Body of pancreas (tissue), 4 donors: ENCODE results near the gene HIF3A. TPM values are rescaled to one million over a fixed set of nuclear protein-coding genes. Genes with fewer than 3 reads are reported as not detected.
"Not testable (repeated sequence)": the region's sequence is repeated elsewhere in the genome, so short reads cannot be mapped to it uniquely, and the experiment has no call there.

Source experiments
- ATAC-seq: fragments of 150-250 bp; one replicate; pipeline ENCODE4 v1.9.1; 2016
- DNase-seq, 4 donors: peaks; one replicate each; pipeline ENCODE4 v3.0.0-alpha.2; 2019
- H3K27ac ChIP-seq, 4 donors: fragments of 200-600 bp; sonication (generic); 1 replicate in 3 of 4; 2 replicates in 1 of 4; pipeline versions ENCODE4 v1.5.1 to v1.6.1; 2016 to 2019; ENCODE audit warnings: mild to moderate bottlenecking in 1 of 4, mixed read lengths in 1 of 4, moderate library complexity in 1 of 4
- H3K27me3 ChIP-seq, 2 donors: fragments of 200-600 bp; sonication (generic); one replicate each; pipeline ENCODE4 v1.6.0; 2016; ENCODE audit warnings: mild to moderate bottlenecking in 1 of 2
- H3K36me3 ChIP-seq, 2 donors: fragments of 200-600 bp; sonication (generic); replicated peaks in 1 of 2; 2 replicates each; pipeline ENCODE4 v1.5.1; 2016; ENCODE audit warnings: low read depth in 2 of 2; ENCODE audit not compliant: insufficient read depth in 1 of 2
- H3K4me1 ChIP-seq: fragments of 200-600 bp; sonication (generic); one replicate; pipeline ENCODE4 v1.6.0; 2016
- H3K4me3 ChIP-seq, 2 donors: fragments of 200-600 bp; sonication (generic); 1 replicate in 1 of 2; 2 replicates in 1 of 2; pipeline ENCODE4 v1.5.1; 2016 to 2019
- H3K9me3 ChIP-seq, 3 donors: fragments of 200-600 bp; sonication (generic); 1 replicate in 2 of 3; 2 replicates in 1 of 3; pipeline ENCODE4 v1.5.1; 2016
- CTCF ChIP-seq, 7 experiments: fragments of 450-650 bp in 4 of 7; fragments of 200-600 bp in 3 of 7; sonication (generic) in 3 of 7; IDR thresholded peaks; one replicate each; pipeline ENCODE4 v1.5.1; 2016 to 2019; ENCODE audit warnings: antibody characterized with exemption in 7 of 7
- POLR2A ChIP-seq, 3 donors: fragments of 450-650 bp; IDR thresholded peaks; one replicate each; pipeline ENCODE4 v1.6.1; 2016; ENCODE audit warnings: antibody characterized with exemption in 3 of 3, mild to moderate bottlenecking in 2 of 3
- WGBS, 2 donors: methylation state at CpG; one replicate each; pipeline ENCODE4 v1.1.5; 2017; 5-methylcytosine and 5-hydroxymethylcytosine counted together
- intact Hi-C: fragments of 100-400 bp; cut with DNase I; formaldehyde crosslinking; loops from one replicate; pipeline ENCODE4 v1.15.1; 2023
- total RNA-seq, 2 donors: library from RNA; depleted of rRNA; stranded (reverse); fragments of >200 nt; gene quantifications; one replicate each; pipeline ENCODE4 v1.1.0, GENCODE V29; 2016

HIF3A gene
- total RNA-seq, 2 donors from 2014 or later: 24.4 to 63.3 TPM

DNA sequence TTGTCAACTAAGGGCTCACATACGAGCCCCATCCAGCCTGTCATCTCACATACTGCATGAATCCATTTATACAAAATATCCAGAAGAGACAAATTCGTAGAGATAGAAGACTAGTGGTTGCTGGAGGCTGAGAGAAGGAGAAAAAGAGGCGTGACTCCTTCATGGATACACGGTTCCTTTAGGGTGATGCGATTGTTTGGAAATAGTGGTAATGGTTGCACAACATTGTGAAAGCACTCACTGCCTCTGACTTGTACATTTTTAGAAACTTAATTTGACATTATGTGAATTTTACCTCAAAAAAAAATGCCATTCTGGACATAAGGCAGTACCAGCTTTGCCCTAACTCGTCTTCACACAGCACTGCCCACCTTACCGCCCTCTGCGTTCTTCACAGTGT, 40.0 kb upstream of the HIF3A start:
- TF ChIP-seq POLR2A (IDR thresholded peaks at IDR 0.05) (no peak), CTCF (IDR thresholded peaks at IDR 0.05) (no peak)
- H3K36me3 ChIP-seq: no peaks in the 10 kb centered on the region
- H3K4me3 ChIP-seq: no peak overlapping the region
- WGBS, 2 donors: 57 to 59% methylated on average over 8 of the region's 8 CpGs
- intact Hi-C loops: no loop called here
- no peak overlapping the region for H3K27ac ChIP-seq
- DNase-seq (no peak), ATAC-seq (no peak)
- H3K4me1 ChIP-seq: no peaks in the 10 kb centered on the region
- peaks cover 0 to 9% of the 10 kb centered on the region in 2 donors for H3K27me3 ChIP-seq
- H3K9me3 ChIP-seq: no peaks in the 10 kb centered on the region

DNA sequence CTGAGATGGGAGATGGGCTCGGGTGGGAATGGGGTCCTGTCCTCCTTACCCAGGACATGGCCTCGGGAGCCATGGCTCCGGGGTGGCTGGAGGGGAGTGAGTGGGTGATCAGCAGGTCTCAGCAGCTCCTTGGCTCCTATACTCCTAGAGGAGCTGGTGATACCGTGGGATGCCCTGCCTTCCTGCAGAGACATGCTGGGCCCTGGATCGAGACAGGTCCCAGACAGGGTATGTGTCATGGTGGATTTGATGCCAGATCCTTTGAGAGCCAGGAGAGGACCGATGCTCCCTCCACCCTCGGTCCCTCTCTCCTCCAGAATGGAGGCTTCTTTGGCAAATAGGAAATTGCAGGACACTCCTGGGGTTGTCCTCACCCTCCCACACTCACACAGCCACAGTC, 35.3 kb upstream of the HIF3A start:
- H3K27me3 ChIP-seq, H3K4me1 ChIP-seq: not testable (repeated sequence)
- 51 to 65% methylated on average over 4 to 7 of the region's 7 CpGs for WGBS, 2 donors

GRCh38 chr19:46262684-46263296, 34.1 kb upstream of the HIF3A start:
- H3K4me1 ChIP-seq, DNase-seq, H3K27me3 ChIP-seq, H3K36me3 ChIP-seq, H3K4me3 ChIP-seq, ATAC-seq, H3K27ac ChIP-seq, H3K9me3 ChIP-seq: not testable (repeated sequence)
- 27 to 28% methylated on average over 10 to 11 of the region's 11 CpGs for WGBS, 2 donors
- intact Hi-C loops: loop anchor here (5.0 to 10.0 kb wide), 2 partner anchors 178 to 235 kb away; no protein-coding TSS in a partner anchor

More for the DNA sequence above, 35.3 kb upstream of the HIF3A start:
- H3K4me3 ChIP-seq, H3K9me3 ChIP-seq, DNase-seq, H3K36me3 ChIP-seq, ATAC-seq, H3K27ac ChIP-seq: not testable (repeated sequence)
- intact Hi-C loops: loop anchor here (5.0 to 10.0 kb wide), 2 partner anchors 177 to 234 kb away; no protein-coding TSS in a partner anchor

GRCh38 chr19:46264801-46265200, 32.0 kb upstream of the HIF3A start:
- H3K27ac ChIP-seq, H3K4me3 ChIP-seq, H3K27me3 ChIP-seq, H3K4me1 ChIP-seq, H3K9me3 ChIP-seq, ATAC-seq, DNase-seq, H3K36me3 ChIP-seq: not testable (repeated sequence)
- WGBS, 2 donors: 38 to 47% methylated on average over 4 to 5 of the region's 5 CpGs
- intact Hi-C loops: loop anchor here (5.0 to 10.0 kb wide), 2 partner anchors 180 to 238 kb away; no protein-coding TSS in a partner anchor

- no peaks in the 10 kb centered on the region for H3K9me3 ChIP-seq
- no peak overlapping the region for H3K4me3 ChIP-seq
- TF ChIP-seq POLR2A (IDR thresholded peaks at IDR 0.05) (no peak), CTCF (IDR thresholded peaks at IDR 0.05) (peak; percentile 63 to 96 (median 94))
- no peaks in the 10 kb centered on the region for H3K36me3 ChIP-seq
- ATAC-seq (peak; percentile 89), DNase-seq (peak; percentile 73 to 80 (median 75))
- peaks cover 0 to 9% of the 10 kb centered on the region in 2 donors for H3K27me3 ChIP-seq
- H3K4me1 ChIP-seq: no peaks in the 10 kb centered on the region
- intact Hi-C loops: loop anchor here (10.0 kb wide), 1 partner anchor 181 kb away; no protein-coding TSS in a partner anchor
- WGBS, 2 donors: 13 to 14% methylated on average over 10 of the region's 10 CpGs
- H3K27ac ChIP-seq: no peak overlapping the region
Measured at GRCh38 chr19:46265217-46265828, 31.5 kb upstream of the HIF3A start.

DNA sequence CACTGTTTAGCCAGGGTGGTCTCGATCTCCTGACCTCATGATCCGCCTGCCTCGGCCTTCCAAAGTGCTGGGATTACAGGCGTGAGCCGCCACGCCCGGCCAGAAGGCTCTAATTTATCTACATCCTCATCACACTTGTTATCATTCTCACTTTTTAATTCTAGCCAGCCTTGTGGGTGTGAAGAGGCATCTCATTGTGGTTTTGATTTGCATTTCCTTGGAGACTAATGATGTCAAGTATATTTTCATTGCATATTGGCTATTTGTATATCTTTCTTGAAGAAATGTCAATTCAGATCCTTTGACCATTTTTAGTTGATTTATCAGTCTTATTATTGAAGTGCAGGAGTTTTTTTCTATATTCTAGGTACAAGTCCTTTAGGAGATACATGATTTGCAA, 27.7 kb upstream of the HIF3A start:
- H3K4me3 ChIP-seq: no peak overlapping the region
- H3K36me3 ChIP-seq: no peaks in the 10 kb centered on the region
- DNase-seq (no peak), ATAC-seq (no peak)
- intact Hi-C loops: loop anchor here (10.0 kb wide), 1 partner anchor 184 kb away; no protein-coding TSS in a partner anchor
- no peak overlapping the region for H3K27ac ChIP-seq
- WGBS, 2 donors: 83% methylated on average over 7 of the region's 7 CpGs
- H3K4me1 ChIP-seq: no peaks in the 10 kb centered on the region
- TF ChIP-seq POLR2A (IDR thresholded peaks at IDR 0.05) (no peak), CTCF (IDR thresholded peaks at IDR 0.05) (no peak)
- no peaks in the 10 kb centered on the region for H3K27me3 ChIP-seq
- H3K9me3 ChIP-seq: no peaks in the 10 kb centered on the region
